ENCODE data around the gene PCCA.

The PCCA gene

GRCh38 chr13:100461309-100462030, 372.6 kb downstream of the PCCA start:
- Histone ChIP-seq H4K20me1 (ENCODE audit: low read depth, low read length) (no peaks in the 10 kb centered on the region), H3K9me3 (ENCODE audit: insufficient read depth, low read length) (no peaks in the 10 kb centered on the region), H3K4me3 (ENCODE audit: insufficient read depth, low read length, poor library complexity, severe bottlenecking) (no peak overlapping the region), H3K79me2 (ENCODE audit: insufficient read depth, low read length) (no peaks in the 10 kb centered on the region), H3K27me3 (ENCODE audit: low read length) (no peaks in the 10 kb centered on the region), H3K9ac (ENCODE audit: low read length) (no peak overlapping the region), H3F3A (ENCODE audit: insufficient read depth) (no peaks in the 10 kb centered on the region), H2AFZ (ENCODE audit: low read depth, low read length, severe bottlenecking) (no peak overlapping the region), H3K9me2 (replicated peaks; ENCODE audit: insufficient read depth, low read length) (no peaks in the 10 kb centered on the region), H3K27ac (ENCODE audit: low read depth, low read length) (no peak overlapping the region), H3K36me3 (ENCODE audit: low read length) (no peaks in the 10 kb centered on the region), H3K4me2 (ENCODE audit: low read depth, low read length, poor library complexity, severe bottlenecking) (no peak overlapping the region)
- TF ChIP-seq CTCF (IDR thresholded peaks at IDR 0.05; ENCODE audit: insufficient read depth, low read length, poor library complexity, severe bottlenecking), result no peak
- TF ChIP-seq EZH2phosphoT487 (conservative IDR thresholded peaks at IDR 0.05; ENCODE audit: low read length), result no peak

GRCh38 chr13:100464006-100464405, 375.1 kb downstream of the PCCA start:
- H3K79me2 ChIP-seq (ENCODE audit: insufficient read depth, low read length), result no peaks in the 10 kb centered on the region
- H3K9me3 ChIP-seq (ENCODE audit: insufficient read depth, low read length), result no peaks in the 10 kb centered on the region
- no peaks in the 10 kb centered on the region for H3K27me3 ChIP-seq (ENCODE audit: low read length)
- no peak for TF ChIP-seq EZH2phosphoT487 (conservative IDR thresholded peaks at IDR 0.05; ENCODE audit: low read length)
- no peak for TF ChIP-seq CTCF (IDR thresholded peaks at IDR 0.05; ENCODE audit: insufficient read depth, low read length, poor library complexity, severe bottlenecking)
- H3K36me3 ChIP-seq (ENCODE audit: low read length), result no peaks in the 10 kb centered on the region
- no peak overlapping the region for H3K4me2 ChIP-seq (ENCODE audit: low read depth, low read length, poor library complexity, severe bottlenecking)
- H4K20me1 ChIP-seq (ENCODE audit: low read depth, low read length), result no peaks in the 10 kb centered on the region
- H2AFZ ChIP-seq (ENCODE audit: low read depth, low read length, severe bottlenecking), result no peak overlapping the region
- no peak overlapping the region for H3K9ac ChIP-seq (ENCODE audit: low read length)
- no peaks in the 10 kb centered on the region for H3K9me2 ChIP-seq (replicated peaks; ENCODE audit: insufficient read depth, low read length)
- H3K4me3 ChIP-seq (ENCODE audit: insufficient read depth, low read length, poor library complexity, severe bottlenecking), result no peak overlapping the region
- H3K27ac ChIP-seq (ENCODE audit: low read depth, low read length), result no peak overlapping the region
- no peaks in the 10 kb centered on the region for H3F3A ChIP-seq (ENCODE audit: insufficient read depth)

GRCh38 chr13:100465558-100465957, 376.7 kb downstream of the PCCA start:
- H3K27me3 ChIP-seq (ENCODE audit: low read length), result no peaks in the 10 kb centered on the region
- no peaks in the 10 kb centered on the region for H3F3A ChIP-seq (ENCODE audit: insufficient read depth)
- H3K9me2 ChIP-seq (replicated peaks; ENCODE audit: insufficient read depth, low read length), result no peaks in the 10 kb centered on the region
- H4K20me1 ChIP-seq (ENCODE audit: low read depth, low read length), result no peaks in the 10 kb centered on the region
- H3K9me3 ChIP-seq (ENCODE audit: insufficient read depth, low read length), result no peaks in the 10 kb centered on the region
- no peak for TF ChIP-seq CTCF (IDR thresholded peaks at IDR 0.05; ENCODE audit: insufficient read depth, low read length, poor library complexity, severe bottlenecking)
- no peak for TF ChIP-seq EZH2phosphoT487 (conservative IDR thresholded peaks at IDR 0.05; ENCODE audit: low read length)
- H3K4me2 ChIP-seq (ENCODE audit: low read depth, low read length, poor library complexity, severe bottlenecking), result no peak overlapping the region
- no peak overlapping the region for H3K27ac ChIP-seq (ENCODE audit: low read depth, low read length)
- no peak overlapping the region for H2AFZ ChIP-seq (ENCODE audit: low read depth, low read length, severe bottlenecking)
- H3K36me3 ChIP-seq (ENCODE audit: low read length), result no peaks in the 10 kb centered on the region
- H3K4me3 ChIP-seq (ENCODE audit: insufficient read depth, low read length, poor library complexity, severe bottlenecking), result no peak overlapping the region
- no peak overlapping the region for H3K9ac ChIP-seq (ENCODE audit: low read length)
- no peaks in the 10 kb centered on the region for H3K79me2 ChIP-seq (ENCODE audit: insufficient read depth, low read length)
